Activated naive CD8-positive, alpha-beta T cell treated with anti-CD3 and anti-CD28 coated beads, Interleukin-2, amount 50 U/mL, for 24 hours (primary cell): Measurements from ENCODE around the gene SYNPO2.
"Not testable (repeated sequence)": the region's sequence is repeated elsewhere in the genome, so short reads cannot be mapped to it uniquely, and the experiment has no call there.

Source experiments
- ATAC-seq: fragments of 150-1000 bp; cut with Tn5 transposase; one replicate; pipeline ENCODE4 v1.10.0; 2021
- DNase-seq: peaks from one replicate; pipeline ENCODE4 v3.0.0; 2021
- H3K27ac Mint-ChIP-seq: one replicate; pipeline ENCODE4 v1.8.0; 2021; ENCODE audit warnings: mild to moderate bottlenecking, mixed read lengths
- H3K27me3 Mint-ChIP-seq: one replicate; pipeline ENCODE4 v1.8.0; 2021; ENCODE audit warnings: mixed read lengths
- H3K36me3 Mint-ChIP-seq: one replicate; pipeline ENCODE4 v1.8.0; 2021; ENCODE audit warnings: low read depth, mixed read lengths
- H3K4me1 Mint-ChIP-seq: one replicate; pipeline ENCODE4 v1.8.0; 2021; ENCODE audit warnings: mixed read lengths
- H3K4me3 Mint-ChIP-seq: one replicate; pipeline ENCODE4 v1.8.0; 2021; ENCODE audit warnings: mild to moderate bottlenecking, moderate library complexity, mixed read lengths
- H3K9me3 Mint-ChIP-seq: one replicate; pipeline ENCODE4 v1.8.0; 2021; ENCODE audit warnings: mixed read lengths

The SYNPO2 gene

GRCh38 chr4:118967393-118967792 is 78.7 kb downstream of the SYNPO2 start:
- H3K27me3 Mint-ChIP-seq, result no peaks in the 10 kb centered on the region
- H3K36me3 Mint-ChIP-seq, result no peaks in the 10 kb centered on the region
- no peak overlapping the region for H3K27ac Mint-ChIP-seq
- peaks cover 9% of the 10 kb centered on the region for H3K4me1 Mint-ChIP-seq
- H3K4me3 Mint-ChIP-seq, result no peak overlapping the region
- no peaks in the 10 kb centered on the region for H3K9me3 Mint-ChIP-seq
- ATAC-seq (no peak), DNase-seq (no peak)

DNA sequence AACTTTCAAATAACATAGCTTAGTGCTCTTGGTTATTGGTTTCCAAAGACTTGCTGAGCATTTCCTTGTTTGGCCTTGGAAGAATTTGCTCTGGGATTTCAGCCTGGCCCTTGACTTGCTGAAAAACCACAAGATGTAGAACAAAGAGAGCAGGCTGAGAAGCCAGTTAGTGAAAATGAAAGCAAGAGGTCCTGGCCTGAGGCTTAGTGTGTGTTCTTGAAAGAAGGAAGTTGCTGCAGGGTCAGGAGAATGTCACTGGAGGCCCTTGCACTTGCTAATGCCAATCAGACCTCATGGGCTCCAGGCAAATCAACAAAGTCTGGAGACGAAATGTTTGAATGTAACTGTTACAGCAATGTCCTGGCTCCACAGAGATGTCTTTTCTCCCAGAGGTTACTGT is 79.4 kb downstream of the SYNPO2 start:
- Mint-ChIP-seq H3K36me3 (no peaks in the 10 kb centered on the region), H3K4me1 (peaks cover 9% of the 10 kb centered on the region), H3K9me3 (no peaks in the 10 kb centered on the region), H3K27me3 (no peaks in the 10 kb centered on the region), H3K27ac (no peak overlapping the region), H3K4me3 (no peak overlapping the region)
- peak; percentile 52 for ATAC-seq
- peak; percentile 6 for DNase-seq

DNA sequence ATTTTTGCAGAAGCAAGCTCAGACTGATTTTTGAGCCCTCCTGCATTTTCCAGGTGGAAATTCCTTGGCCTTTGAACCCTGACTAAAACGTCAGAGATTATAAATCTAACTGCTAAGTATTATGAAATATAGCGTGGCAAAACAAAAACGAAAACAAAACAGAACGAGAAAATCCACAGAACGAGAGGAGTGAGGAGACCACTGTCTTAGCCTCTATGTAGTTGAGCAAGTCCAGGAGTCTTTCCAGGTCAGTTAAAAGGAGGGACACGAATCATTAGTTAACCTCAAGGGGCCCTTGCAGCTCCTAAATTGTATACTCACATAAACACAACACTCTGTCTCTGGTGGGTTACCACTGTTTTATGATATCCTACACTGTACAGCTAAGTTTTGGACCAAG is 80.2 kb downstream of the SYNPO2 start:
- no peaks in the 10 kb centered on the region for H3K9me3 Mint-ChIP-seq
- H3K4me3 Mint-ChIP-seq, result no peak overlapping the region
- ATAC-seq (no peak), DNase-seq (no peak)
- peaks cover 9% of the 10 kb centered on the region for H3K4me1 Mint-ChIP-seq
- H3K36me3 Mint-ChIP-seq, result no peaks in the 10 kb centered on the region
- no peak overlapping the region for H3K27ac Mint-ChIP-seq
- H3K27me3 Mint-ChIP-seq, result no peaks in the 10 kb centered on the region

DNA sequence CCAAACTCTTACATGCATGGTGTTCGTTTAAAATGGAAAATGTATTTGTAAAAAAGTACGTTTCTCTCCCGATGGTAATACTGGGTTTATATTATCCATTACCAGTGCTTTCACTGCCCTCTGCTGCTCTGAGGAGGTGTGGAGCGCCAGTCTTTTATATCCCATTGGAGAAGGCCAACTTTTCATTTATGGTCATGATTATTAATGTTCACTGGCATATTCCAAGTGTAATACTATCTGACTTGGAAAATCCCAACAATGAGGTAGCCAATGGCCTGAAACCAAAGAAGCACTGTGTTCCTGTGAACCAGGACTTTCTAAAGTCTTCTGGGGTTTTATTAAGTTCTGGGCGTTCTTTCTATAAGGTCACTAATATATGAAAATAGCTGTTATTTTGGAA is 80.7 kb downstream of the SYNPO2 start:
- ATAC-seq (no peak), DNase-seq (no peak)
- Mint-ChIP-seq H3K9me3 (no peaks in the 10 kb centered on the region), H3K4me3 (no peak overlapping the region), H3K36me3 (no peaks in the 10 kb centered on the region), H3K4me1 (peaks cover 9% of the 10 kb centered on the region), H3K27me3 (no peaks in the 10 kb centered on the region), H3K27ac (no peak overlapping the region)

- H3K36me3 Mint-ChIP-seq, result no peaks in the 10 kb centered on the region
- DNase-seq (no peak), ATAC-seq (no peak)
- no peak overlapping the region for H3K27ac Mint-ChIP-seq
- no peaks in the 10 kb centered on the region for H3K9me3 Mint-ChIP-seq
- H3K4me1 Mint-ChIP-seq, result peaks cover 9% of the 10 kb centered on the region
- H3K4me3 Mint-ChIP-seq, result no peak overlapping the region
- no peaks in the 10 kb centered on the region for H3K27me3 Mint-ChIP-seq
Observed at GRCh38 chr4:118972167-118972566, 83.5 kb downstream of the SYNPO2 start.

- DNase-seq, result no peak
- Mint-ChIP-seq H3K27ac (no peak overlapping the region), H3K36me3 (no peaks in the 10 kb centered on the region), H3K9me3 (no peaks in the 10 kb centered on the region), H3K4me1 (peaks cover 2% of the 10 kb centered on the region), H3K27me3 (no peaks in the 10 kb centered on the region), H3K4me3 (no peak overlapping the region)
- ATAC-seq, result no peak
Observed at GRCh38 chr4:118973295-118973694, 84.6 kb downstream of the SYNPO2 start.

DNA sequence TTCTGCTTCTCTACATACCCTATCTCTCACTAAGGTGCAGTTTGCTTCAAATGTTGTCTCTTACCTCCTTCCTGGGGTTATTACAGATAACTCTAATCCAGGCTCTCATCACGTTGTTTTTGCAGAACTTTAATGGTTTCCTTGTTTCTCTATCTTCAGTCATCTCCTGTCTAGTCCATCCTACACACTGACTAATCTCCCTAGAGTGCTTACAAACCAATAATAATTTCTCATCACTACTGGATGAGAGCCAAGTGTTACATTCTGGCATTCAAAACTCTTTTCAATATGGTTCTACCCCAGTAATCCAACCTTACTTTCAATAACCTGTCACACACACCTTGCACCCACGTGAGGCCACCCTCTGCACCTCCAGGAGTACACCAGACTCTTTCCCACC is 86.1 kb downstream of the SYNPO2 start:
- Mint-ChIP-seq H3K9me3 (no peaks in the 10 kb centered on the region), H3K27ac (no peak overlapping the region), H3K4me3 (no peak overlapping the region), H3K36me3 (no peaks in the 10 kb centered on the region), H3K27me3 (no peaks in the 10 kb centered on the region), H3K4me1 (no peaks in the 10 kb centered on the region)
- ATAC-seq (no peak), DNase-seq (no peak)

DNA sequence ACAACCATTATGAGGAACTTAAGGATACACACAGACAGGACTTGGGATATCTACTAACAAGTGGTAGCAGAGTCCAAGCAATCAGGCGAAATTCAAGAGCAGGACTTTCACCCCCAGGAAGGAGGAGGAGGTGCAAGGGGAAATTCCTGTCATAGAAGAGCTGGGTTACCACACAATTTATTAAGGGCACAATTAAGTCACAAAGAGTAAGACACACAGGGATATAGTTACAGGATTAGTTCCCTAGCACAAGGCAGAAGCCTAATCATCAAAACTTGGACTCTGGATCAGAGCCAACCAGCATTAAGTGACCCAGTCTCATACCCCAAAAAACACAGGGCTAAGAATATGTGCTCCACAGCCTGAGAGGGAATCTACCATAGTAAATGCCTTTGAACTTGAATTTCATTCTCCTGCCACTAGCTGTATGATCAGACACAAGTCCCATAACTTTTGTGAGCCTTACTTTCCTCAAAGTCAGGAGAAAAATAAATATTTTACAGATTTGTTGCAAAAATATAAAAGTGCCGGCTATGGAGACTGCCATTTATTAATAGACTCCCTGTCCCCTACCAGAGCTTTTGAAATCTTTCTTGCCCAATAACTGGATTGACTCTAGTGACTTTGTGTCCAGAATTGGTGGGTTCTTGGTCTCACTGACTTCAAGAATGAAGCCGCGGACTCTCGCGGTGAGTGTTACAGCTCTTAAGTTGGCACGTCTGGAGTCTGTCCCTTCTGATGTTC is 87.0 kb downstream of the SYNPO2 start:
- DNase-seq (no peak), ATAC-seq (no peak)
- no peaks in the 10 kb centered on the region for H3K27me3 Mint-ChIP-seq
- no peaks in the 10 kb centered on the region for H3K4me1 Mint-ChIP-seq
- no peaks in the 10 kb centered on the region for H3K9me3 Mint-ChIP-seq
- no peak overlapping the region for H3K4me3 Mint-ChIP-seq
- H3K27ac Mint-ChIP-seq, result no peak overlapping the region
- H3K36me3 Mint-ChIP-seq, result no peaks in the 10 kb centered on the region

- not testable (repeated sequence) for H3K27me3 Mint-ChIP-seq, DNase-seq, H3K9me3 Mint-ChIP-seq, H3K36me3 Mint-ChIP-seq, H3K4me1 Mint-ChIP-seq, H3K27ac Mint-ChIP-seq, H3K4me3 Mint-ChIP-seq, ATAC-seq
Observed at GRCh38 chr4:118976193-118976560, 87.5 kb downstream of the SYNPO2 start.

- H3K36me3 Mint-ChIP-seq, H3K9me3 Mint-ChIP-seq, DNase-seq, H3K4me1 Mint-ChIP-seq, H3K4me3 Mint-ChIP-seq, H3K27me3 Mint-ChIP-seq, H3K27ac Mint-ChIP-seq, ATAC-seq: not testable (repeated sequence)
Observed at GRCh38 chr4:118977100-118977499, 88.4 kb downstream of the SYNPO2 start.

- H3K27ac Mint-ChIP-seq, result no peak overlapping the region
Observed at GRCh38 chr4:118979712-118980111, 91.1 kb downstream of the SYNPO2 start.

DNA sequence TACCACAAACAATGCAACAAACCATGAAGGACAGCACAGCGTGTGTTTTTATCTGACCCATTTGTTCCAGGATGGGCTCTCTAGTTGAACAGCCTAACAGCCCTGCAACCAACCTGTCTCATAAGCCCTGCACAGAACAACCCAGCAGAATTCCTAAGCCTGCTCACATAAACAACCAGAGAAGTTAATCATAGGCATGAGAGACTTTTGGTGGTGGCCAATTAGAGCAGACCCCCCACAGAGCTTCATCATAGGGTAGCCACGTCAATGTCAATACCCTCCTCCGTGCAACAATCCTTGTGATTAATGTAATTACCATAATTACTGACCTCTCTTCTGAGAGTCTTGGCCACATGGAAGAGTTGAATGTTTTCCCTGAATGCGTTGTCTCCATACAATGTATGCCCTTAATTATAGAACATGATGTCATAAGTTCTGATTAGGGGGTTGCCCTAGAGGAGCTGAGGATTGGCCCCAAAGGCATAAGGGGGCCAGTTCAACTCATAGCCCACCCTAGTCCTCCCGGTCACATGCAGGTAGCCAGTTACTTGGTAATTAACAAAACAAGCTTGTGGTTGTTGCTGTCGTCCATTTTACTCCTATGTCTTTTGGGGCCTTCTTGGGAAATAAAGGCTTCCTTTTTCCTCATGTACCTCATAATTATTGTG is 92.7 kb downstream of the SYNPO2 start:
- H3K36me3 Mint-ChIP-seq, result no peaks in the 10 kb centered on the region
- DNase-seq, result no peak

More at GRCh38 chr4:118979712-118980111, 91.1 kb downstream of the SYNPO2 start:
- no peak overlapping the region for H3K4me3 Mint-ChIP-seq
- no peaks in the 10 kb centered on the region for H3K9me3 Mint-ChIP-seq
- DNase-seq, result no peak
- no peaks in the 10 kb centered on the region for H3K27me3 Mint-ChIP-seq
- no peaks in the 10 kb centered on the region for H3K36me3 Mint-ChIP-seq
- H3K4me1 Mint-ChIP-seq, result no peaks in the 10 kb centered on the region
- ATAC-seq, result no peak

DNA sequence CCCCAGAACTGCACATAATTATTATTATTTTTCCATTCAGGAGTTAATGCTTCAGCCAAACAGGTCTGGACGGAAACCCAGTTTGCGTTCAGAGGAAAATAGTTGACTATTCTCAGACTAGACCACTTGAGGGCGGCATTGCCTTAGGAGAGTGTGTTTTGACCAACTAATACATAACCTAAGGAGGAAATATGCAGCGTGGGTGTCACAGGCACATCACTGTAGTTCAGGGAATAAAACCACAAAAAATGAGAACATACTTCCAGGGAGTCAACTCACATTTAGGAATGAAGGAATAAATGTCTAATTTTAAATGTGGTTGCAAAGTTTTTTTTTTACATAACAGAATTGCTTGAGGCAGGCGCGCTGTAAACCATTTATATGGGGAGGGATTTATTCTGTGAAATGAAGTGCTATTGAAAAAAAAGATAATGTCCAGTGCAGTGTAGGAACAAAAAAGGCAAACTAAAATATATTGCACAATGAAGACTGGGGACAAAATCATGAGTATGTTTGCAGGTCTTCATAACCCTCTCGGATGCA is 93.3 kb downstream of the SYNPO2 start:
- Mint-ChIP-seq H3K27me3 (no peaks in the 10 kb centered on the region), H3K4me3 (no peak overlapping the region), H3K4me1 (no peaks in the 10 kb centered on the region), H3K27ac (no peak overlapping the region), H3K36me3 (no peaks in the 10 kb centered on the region), H3K9me3 (no peaks in the 10 kb centered on the region)
- DNase-seq (peak; percentile 31), ATAC-seq (no peak)

More for the DNA sequence above, 92.7 kb downstream of the SYNPO2 start:
- no peaks in the 10 kb centered on the region for H3K4me1 Mint-ChIP-seq
- no peak overlapping the region for H3K27ac Mint-ChIP-seq
- no peak for ATAC-seq
- no peak overlapping the region for H3K4me3 Mint-ChIP-seq
- no peaks in the 10 kb centered on the region for H3K27me3 Mint-ChIP-seq
- H3K9me3 Mint-ChIP-seq, result no peaks in the 10 kb centered on the region

DNA sequence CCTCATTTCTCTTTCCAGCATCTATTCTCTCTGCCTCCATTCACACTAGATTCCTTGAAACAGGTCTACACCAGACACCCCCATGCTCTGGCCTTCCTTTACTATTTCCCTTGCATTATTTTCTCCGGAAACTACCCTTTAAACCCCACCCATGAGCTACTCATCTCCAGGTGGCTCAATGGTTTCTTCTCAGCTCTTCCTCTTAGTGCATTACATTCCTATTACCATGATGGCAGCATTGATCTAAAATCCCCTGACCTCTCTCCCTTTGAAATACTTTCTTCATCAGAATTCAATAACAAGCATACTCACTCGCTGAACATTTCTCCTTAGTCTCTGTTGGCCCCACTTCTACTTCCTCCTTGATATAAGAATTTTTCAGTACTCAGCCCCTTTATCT is 94.6 kb downstream of the SYNPO2 start:
- Mint-ChIP-seq H3K36me3 (no peaks in the 10 kb centered on the region), H3K27ac (no peak overlapping the region), H3K27me3 (no peaks in the 10 kb centered on the region), H3K4me3 (no peak overlapping the region), H3K9me3 (no peaks in the 10 kb centered on the region), H3K4me1 (no peaks in the 10 kb centered on the region)
- no peak for DNase-seq
- no peak for ATAC-seq

DNA sequence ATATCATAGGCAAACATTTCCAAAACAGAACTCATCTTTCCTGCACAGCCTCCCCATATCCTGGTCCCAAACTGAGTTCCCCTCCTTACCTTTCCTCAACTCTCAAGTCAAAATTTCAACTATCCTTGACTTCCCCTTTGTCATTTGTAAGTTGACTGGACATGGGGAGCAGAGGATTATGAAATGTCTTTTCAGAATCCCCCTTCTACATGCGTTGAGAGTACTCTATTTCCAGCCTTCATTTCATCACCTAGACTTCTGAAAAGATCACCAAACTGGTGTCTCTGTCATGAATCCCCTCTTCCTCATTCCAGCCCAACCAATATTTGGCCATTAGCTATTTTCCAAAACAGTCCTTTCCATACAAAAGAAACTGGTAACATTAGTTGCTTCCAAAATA is 95.2 kb downstream of the SYNPO2 start:
- Mint-ChIP-seq H3K27ac (no peak overlapping the region), H3K27me3 (no peaks in the 10 kb centered on the region), H3K36me3 (no peaks in the 10 kb centered on the region), H3K9me3 (no peaks in the 10 kb centered on the region), H3K4me1 (no peaks in the 10 kb centered on the region), H3K4me3 (no peak overlapping the region)
- ATAC-seq (no peak), DNase-seq (no peak)
